Activated T-cell treated with anti-CD3 and anti-CD28 coated beads for 48 hours (primary cell): ENCODE data around the gene CDK6.
A peak's percentile ranks its signal among the peaks of the same experiment; 100 is the strongest.
"Not testable (repeated sequence)": the region's sequence is repeated elsewhere in the genome, so short reads cannot be mapped to it uniquely, and the experiment has no call there.

Experiments
- DNase-seq: peaks from one replicate; pipeline ENCODE4 v3.0.0-alpha.2; 2020; ENCODE audit warnings: low read depth

Gene CDK6

DNA sequence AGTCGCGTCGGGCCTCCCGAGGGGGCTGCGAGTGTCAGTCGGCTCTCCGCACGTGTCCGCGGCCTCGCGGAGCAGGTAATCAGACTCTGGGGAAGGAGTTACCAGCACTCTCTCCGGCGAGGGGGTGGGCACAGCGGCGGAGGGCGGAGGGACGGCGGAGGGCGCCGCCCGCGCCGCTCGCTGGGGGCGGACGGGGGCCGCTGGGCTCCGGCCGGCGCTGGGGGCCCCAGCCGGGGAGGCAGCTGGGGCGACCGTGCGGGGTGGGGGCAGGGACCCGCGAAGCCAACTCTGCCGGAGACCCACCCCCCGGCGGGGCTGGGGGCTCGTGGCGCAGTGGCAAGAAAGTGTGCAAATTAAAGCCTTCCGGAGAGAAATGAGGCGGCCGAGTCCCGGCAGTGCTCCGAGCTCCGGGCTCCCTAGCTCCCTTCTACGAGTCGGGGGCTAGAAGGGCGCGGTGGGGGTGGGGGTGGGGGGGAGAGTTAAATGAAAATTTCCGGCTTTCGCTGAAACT is at the start of gene CDK6:
Gene CDK6 (minus strand): TSS at position 85 of the 511 bp plus-strand sequence. CDS start 3,250 bp downstream, outside the sequence.
- DNase-seq: peak; percentile 69

GRCh38 chr7:92886039-92886438 is 49.7 kb upstream of the CDK6 start:
- not testable (repeated sequence) for DNase-seq

- no peak for DNase-seq
Measured at GRCh38 chr7:92884218-92884617, 47.8 kb upstream of the CDK6 start.

DNA sequence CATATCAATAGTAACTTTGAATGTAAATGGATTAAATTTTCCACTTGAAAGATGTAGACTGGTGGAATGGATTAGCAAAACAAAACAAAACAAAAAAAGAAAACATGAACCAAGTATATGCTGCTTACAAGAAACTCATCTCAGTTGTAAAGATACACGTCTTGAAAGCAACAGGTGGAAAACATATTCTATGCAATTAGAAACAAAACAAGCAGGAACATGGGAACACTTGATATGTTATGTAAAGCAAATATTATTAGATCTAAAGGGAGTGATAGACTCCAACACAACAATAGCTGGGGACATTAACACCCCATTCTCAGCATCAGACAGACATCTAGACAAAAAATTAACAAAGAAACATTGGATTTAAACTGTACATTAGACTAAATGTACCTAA is 46.4 kb upstream of the CDK6 start:
- DNase-seq: no peak

DNA sequence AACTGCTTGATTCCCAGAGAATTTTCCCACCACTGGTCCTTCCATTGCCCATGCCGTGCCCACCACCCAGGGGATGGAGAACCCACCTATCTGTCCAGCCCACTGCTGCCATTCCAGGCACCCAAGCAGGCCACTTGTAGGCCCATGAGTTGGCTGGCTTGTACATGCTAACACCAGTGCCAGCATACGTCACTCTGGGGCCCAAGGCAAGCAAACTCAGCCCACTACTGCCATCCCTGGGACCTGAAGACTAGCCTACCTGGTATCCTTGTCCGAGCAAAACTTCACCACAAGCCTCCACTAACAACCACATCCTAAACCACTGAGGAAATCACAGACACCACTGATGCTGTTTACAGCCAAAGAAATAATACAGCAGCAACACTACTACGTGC is 44.7 kb upstream of the CDK6 start:
- DNase-seq: no peak

- DNase-seq: no peak
Measured at GRCh38 chr7:92880212-92881090, 44.1 kb upstream of the CDK6 start.

DNA sequence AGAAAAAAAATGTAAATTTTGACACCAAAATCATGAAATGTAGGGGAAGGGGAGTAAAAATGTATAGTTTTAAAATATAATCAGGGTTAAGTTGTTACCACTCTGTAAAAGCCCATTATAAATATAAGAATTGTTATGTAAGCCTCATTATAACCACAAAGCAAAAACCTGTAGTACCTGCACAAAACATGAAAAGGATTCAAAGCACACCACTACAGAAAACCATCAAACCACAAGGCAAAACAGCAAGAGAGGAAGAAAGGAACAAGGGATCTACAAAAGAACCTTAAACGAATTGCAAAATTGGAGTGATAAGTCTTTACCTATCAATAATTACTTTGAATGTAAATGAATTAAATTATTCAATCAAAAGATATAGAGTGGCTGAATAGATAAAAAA is 41.0 kb upstream of the CDK6 start:
- DNase-seq: no peak

- no peak for DNase-seq
Measured at GRCh38 chr7:92876836-92877235, 40.5 kb upstream of the CDK6 start.

- DNase-seq: no peak
Measured at GRCh38 chr7:92875719-92876118, 39.3 kb upstream of the CDK6 start.

DNA sequence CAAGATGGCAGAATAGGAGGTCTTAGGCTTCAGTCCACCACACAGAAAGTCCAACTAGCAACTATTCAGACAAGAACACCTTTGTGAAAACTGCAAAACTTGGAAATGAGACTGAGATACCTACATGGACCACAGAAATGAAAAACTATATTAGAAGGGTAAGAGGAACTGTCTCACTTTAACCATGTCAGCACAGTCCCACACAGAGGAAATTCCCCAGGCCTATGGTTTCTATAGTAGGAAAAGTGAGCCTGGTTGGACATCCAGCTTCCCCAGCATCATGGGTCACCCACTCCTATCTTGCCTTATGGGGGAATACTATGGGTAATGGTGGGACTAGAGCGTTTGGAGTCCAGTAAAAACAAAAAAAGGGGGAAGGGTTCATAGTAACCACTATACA is 38.8 kb upstream of the CDK6 start:
- DNase-seq: no peak

- DNase-seq: no peak
Measured at GRCh38 chr7:92874567-92874966, 38.2 kb upstream of the CDK6 start.

GRCh38 chr7:92873776-92874175 is 37.4 kb upstream of the CDK6 start:
- no peak for DNase-seq

DNA sequence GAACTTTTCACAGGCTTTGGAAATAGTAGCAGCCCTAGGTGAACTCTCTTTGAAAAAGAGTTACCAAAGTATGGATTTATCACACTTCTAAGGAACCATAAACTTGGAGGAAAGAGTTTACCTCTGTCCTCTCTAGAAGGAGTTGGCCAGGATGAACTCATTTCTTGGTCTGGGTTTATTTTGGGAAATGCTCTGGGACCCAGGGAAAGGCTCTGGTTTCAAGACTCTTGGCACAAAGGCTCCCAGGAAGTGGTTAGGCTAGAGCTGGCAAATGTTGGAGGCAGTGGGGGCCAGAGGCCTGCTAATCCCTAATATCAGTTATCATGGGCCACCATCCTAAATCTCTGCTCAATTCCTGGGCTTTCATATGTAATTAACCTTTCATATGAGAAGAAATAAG is 36.3 kb upstream of the CDK6 start:
- no peak for DNase-seq

- no peak for DNase-seq
Measured at GRCh38 chr7:92868683-92869293, 32.4 kb upstream of the CDK6 start.

DNA sequence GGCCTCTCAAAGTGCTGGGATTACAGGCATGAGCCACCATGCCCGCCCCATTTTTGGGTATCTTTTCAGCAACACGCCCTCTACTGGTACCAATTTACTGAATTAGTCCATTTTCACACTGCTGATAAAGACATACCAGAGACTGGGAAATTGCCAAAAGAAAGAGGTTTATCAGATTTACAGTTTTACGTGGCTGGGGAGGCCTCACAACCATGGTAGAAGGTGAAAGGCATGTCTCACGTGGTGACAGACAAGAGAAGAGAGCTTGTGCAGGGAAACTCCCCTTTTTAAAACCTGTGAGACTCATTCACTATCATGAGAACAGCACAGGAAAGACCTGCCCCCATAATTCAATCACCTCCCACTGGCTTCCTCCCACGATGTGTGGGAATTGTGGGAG is 27.8 kb upstream of the CDK6 start:
- not testable (repeated sequence) for DNase-seq

- no peak for DNase-seq
Measured at GRCh38 chr7:92856436-92856835, 20.1 kb upstream of the CDK6 start.

DNA sequence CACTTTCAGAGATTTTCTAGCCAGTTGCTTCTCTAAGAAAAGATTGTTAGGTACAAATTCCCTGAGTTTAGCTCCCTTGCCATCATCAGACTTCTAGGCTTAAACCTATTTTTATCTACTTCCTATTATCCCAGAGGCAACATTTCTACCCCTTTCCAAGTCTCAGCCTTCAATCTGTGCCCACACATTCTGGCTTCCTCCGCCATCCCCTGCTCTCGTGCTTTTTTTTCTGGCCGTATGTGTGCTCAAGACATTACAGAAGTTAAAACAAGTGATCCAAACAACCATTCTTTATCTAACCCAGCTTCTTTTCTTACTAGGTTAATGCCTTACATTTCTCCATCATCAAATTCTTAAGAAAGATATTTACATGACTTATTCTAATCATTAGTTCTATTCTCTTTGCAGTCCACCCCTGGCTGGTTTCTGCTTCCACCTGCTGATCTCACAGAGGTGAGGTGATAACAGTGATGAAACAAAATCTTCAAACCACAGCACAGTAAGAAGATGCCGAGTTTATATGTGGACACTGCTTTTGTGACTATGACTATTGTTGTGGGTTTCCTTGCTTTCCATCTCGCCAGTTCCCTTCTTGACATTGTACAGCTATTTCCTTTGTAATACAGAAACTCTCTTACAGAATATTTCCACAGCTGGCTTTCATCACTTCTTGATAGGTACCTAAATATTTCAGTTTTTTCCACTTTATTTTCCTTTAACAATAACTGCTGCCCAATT is 18.3 kb upstream of the CDK6 start:
- DNase-seq: no peak

GRCh38 chr7:92851732-92852131 is 15.4 kb upstream of the CDK6 start:
- no peak for DNase-seq

DNA sequence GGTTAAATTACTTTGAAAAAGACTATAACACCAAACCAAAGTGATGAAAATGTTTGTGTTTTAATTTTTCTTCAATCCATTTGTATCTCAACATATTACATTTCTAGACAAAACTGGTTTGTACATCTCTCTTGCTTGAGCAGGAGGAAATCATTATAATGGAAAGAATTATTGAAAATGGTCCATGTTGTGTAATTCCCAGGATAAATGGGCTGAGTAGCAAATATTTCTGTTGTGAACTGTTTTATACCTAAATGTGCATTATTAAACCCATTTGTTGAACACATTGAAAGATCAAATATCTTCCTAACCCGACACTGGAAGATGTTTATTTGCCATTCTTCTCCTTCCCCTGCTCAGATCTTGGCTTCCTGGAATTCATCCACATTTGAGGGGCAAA is 14.1 kb upstream of the CDK6 start:
- no peak for DNase-seq

- no peak for DNase-seq
Measured at GRCh38 chr7:92849322-92849721, 12.9 kb upstream of the CDK6 start.

- no peak for DNase-seq
Measured at GRCh38 chr7:92848851-92849250, 12.5 kb upstream of the CDK6 start.

DNA sequence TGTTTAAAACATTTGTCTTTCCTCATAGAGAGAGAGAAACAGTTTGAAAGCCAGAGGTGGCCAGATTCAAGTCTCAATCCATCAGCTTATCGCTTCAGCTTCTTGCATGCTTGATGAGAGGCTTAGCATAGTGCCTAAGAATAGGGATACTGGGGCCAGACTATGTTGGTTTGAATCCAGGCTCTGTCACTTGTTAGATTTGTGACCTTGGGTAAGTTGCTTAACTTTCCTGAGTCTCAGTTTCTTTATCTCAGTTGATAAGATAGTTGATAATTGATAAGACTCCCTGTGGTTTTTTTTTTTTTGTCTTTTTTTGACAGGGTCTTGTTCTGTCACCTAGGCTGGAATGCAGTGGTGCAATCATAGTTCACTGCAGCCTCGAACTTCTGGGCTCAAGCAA is 12.1 kb upstream of the CDK6 start:
- DNase-seq: no peak

- DNase-seq: no peak
Measured at GRCh38 chr7:92847305-92847704, 10.9 kb upstream of the CDK6 start.
